ENCODE data around the gene PMF1.

Gene PMF1

DNA sequence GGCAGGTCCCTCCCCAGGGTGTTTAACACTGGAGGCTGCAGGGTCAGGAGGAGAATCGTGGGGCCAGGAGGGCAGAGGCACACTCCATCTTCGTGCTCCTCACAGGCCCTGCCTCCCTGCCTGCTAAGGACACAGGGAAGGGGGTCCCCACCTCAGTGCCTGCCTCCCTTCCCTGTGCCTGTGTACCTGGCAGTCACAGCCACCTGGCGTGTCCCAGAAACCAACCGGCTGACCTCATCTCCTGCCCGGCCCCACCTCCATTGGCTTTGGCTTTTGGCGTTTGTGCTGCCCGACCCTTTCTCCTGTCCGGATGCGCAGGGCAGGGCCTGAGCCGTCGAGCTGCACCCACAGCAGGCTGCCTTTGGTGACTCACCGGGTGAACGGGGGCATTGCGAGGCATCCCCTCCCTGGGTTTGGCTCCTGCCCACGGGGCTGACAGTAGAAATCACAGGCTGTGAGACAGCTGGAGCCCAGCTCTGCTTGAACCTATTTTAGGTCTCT is 28.6 kb downstream of the PMF1 start:
- DNase-seq: no peak

DNA sequence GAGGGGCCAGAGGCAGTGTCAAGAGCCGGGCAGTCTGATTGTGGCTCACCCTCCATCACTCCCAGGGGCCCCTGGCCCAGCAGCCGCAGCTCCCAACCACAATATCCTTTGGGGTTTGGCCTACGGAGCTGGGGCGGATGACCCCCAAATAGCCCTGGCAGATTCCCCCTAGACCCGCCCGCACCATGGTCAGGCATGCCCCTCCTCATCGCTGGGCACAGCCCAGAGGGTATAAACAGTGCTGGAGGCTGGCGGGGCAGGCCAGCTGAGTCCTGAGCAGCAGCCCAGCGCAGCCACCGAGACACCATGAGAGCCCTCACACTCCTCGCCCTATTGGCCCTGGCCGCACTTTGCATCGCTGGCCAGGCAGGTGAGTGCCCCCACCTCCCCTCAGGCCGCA is 29.1 kb downstream of the PMF1 start, which contains the start of gene BGLAP:
Gene BGLAP (plus strand): TSS at position 259 of the 400 bp plus-strand sequence. CDS start 48 bp downstream, at position 307.
- DNase-seq: no peak

DNA sequence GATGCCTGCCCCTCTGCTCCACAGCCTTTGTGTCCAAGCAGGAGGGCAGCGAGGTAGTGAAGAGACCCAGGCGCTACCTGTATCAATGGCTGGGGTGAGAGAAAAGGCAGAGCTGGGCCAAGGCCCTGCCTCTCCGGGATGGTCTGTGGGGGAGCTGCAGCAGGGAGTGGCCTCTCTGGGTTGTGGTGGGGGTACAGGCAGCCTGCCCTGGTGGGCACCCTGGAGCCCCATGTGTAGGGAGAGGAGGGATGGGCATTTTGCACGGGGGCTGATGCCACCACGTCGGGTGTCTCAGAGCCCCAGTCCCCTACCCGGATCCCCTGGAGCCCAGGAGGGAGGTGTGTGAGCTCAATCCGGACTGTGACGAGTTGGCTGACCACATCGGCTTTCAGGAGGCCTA is 29.9 kb downstream of the PMF1 start:
- DNase-seq: no peak

DNA sequence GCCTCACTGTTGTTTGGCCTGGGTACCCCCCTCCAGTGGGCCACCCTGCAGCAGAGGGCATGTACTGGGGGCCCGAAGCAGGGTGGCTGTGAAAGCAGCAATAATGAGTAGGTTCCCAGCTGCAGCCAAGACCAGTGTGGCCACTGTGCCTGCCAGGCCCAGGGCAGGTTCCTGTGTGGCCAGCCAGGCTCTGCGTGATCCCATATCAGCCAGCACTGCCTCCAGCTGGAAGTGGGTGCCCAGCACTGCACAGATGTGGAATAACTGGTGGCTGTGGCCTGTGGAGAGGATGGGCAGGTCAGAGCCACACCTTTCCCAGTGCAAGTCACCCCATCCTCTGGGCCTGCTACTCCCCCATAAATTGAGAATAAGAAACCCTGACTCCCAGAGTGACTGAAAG is 31.3 kb downstream of the PMF1 start:
- no peak for DNase-seq

DNA sequence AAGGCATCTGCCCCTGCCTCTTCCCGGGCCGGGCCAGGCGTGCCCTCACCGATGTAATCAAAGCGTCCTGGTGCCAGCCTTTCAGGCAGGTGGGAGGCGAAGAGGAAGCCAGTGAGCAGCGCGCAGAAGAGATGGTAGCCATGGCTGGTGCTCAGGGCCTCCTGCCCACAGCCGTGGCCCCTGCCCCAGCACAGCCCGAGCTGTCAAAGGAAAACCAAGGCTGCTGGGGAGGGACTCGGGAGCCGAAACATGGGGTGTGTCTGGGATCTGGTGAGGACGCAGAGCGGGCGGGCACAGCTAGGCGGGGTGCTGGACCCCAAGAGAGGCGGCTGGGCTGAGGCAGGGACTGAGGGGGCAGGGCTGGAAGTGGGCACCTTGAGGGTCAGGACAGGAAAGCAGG is 31.9 kb downstream of the PMF1 start:
- no peak for DNase-seq

DNA sequence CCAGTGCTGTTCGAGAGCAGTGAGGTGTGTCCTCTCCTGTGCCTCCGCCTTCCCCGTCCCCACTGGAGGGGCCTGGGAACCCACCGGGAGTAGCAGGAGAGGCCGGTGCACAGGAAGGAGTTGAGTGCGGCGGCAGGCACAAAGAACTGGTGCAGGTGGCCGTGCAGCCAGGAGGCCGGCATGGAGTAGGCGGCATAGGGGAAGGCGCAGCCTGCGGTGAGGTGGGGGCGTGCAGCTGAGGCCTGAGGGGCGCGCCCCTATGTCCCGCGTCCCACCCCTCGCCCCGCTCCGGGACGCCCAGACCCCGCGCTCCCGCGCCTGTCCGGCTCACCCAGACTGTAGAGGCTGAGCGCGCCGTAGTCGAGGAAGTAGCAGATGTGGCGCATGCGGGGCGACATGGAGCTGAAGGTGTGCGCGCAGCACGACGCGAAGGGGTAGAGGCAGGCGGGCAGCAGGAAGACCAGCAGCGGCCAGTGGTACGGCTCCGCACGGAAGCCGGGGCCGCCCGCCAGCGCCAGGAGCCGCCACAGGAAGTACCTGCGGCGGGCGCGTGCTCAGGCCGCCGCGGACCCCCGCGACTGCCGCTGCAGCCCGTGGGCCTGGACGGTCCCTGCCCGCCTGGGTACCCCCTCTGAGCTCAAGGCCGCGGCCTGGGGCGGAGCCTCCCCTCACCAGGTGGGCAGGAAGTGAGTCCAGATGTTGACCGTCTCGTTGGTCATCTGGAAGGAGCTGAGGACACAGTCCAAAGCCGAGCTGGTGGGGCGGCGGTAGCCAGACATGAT is 32.8 kb downstream of the PMF1 start:
- no peak for DNase-seq

DNA sequence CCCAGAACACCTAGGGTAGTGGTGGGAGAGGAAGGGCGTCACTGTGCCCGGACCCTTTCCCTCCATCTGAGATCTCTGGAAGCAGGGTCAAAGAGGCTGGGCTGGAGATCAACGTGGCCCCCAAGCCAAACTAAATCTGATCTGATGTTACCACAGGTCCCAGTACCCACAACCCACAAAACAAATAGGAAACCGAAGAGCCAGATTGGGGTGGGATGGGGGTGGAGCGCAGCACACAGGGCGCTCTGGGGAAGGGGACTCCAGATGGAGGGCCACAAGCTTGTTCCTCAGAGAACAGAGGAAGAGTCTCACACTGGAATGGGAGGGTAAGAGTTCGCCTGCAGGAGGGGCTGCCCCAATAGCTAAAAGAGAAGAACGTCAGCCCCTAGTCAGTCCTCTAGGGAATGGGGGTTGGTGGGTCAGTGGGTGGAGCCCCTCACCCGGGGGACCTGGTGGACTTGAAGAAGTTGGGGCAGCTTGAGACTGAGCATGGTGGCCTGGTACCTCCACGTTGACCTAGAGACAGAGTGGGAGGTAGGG is 33.5 kb downstream of the PMF1 start:
- DNase-seq: no peak

DNA sequence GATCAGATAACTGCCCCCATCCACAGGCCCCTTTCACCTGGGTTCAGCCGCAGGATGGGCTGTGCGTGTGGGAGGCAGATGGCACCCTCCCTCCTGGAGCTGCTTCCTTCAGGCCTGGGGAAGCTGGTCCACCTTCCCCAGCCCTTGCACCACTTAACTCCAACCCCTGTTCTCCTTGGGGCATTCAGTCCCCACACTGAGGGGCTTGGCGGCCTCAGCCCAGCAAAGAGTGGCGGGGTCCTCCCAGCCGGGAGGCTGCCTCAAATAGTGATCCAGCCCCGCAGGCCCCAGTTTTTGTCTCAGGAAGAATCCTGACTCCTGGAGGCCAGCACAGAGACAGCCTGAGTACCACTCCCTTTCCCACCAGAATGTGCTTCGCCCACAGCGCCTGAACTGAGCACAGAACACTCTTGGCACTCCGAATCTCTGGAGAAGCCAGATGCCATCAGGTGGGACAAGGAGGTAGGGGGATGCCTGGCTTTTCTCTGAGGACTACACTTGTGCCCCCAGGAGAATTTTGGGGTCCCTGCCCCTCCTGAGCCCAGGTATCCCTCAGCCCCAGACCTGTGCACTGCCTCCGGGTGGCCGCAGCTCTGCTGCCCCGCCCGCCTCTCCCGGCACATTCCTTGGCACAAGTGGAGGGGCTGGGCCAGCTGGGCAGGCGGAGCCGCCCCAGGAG is 34.1 kb downstream of the PMF1 start:
- no peak for DNase-seq

DNA sequence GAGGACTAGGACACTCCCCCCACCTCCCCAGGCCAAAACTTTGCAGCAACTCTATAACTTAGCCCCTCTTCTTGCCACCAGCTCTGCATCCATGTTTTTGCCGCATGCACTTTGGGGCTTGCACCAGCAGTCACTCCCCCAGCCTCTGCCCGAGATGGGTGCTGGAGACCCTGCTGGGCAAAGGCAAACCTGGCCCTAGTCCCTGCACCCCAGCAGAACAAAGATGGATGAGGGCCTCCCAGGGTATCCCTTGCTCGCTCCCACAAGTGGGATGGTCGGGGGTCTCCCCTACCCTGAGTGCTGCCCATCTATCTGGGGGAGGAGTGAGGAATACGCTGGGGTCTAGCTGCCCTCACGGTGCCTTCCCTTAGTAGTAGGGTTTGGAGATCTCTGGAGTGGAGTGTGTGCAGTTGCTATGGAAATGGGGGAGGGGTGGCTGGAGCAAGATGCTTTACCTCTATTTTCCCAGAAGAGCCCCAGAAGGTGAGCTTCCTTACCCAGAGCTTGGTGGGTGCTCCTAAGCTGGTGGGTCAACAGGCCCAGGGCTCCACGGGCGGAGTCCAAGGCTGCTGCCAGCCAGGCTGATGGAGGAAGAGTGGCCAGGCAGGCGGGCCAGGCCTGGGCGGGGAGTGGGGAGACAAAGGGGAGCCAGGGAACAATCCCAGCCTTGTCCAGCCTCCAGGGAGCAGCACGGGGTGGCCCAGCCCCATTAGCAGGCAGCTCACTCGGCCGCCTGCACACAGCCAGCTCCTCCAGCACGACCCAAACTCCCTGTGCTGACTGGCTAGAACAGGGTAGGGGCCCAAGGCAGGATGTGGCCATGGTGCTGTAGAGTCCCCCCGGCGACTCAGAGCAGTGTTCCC is 34.9 kb downstream of the PMF1 start, which contains the start of gene PAQR6:
Gene PAQR6 (minus strand): TSS at position 597 of the 863 bp plus-strand sequence. CDS start 1,325 bp downstream, outside the sequence.
- DNase-seq: no peak

DNA sequence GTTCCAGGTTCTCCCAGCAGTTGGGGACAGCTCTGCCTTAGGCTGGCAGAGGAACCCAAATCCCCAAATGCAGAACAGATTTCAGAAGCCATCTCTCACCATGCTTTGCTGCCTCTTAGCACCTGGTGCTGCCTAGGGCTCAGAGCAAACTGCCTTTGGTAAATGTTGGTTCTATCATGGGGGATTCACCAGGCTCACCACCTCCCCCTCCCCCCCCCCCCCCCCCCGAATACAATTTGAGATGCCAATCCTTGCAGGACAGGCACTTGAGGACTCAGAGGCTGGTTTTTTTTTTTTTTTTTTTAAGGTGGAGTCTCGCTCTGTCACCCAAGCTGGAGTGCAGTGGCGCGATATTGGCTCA is 35.5 kb downstream of the PMF1 start:
- no peak for DNase-seq

DNA sequence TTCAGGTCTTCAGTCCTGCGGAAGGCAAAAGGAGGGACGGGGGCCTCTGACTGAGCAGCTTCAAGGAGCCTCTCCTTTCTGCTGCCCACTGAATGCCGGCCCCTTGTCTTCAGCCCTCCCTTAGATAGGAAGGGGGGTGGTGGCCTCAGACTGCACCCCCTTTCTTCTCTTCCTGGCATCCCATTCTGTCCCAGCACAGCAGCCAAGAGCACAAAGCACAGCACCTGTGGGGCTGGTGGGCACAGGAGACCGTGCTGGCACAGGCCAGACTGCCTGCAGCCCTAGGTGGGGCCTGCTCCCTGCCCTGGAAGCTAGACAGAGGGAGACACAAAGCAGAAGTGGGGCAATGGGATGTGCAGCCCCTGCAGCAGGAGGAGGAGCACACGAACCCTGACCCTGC is 36.8 kb downstream of the PMF1 start:
- DNase-seq: no peak

DNA sequence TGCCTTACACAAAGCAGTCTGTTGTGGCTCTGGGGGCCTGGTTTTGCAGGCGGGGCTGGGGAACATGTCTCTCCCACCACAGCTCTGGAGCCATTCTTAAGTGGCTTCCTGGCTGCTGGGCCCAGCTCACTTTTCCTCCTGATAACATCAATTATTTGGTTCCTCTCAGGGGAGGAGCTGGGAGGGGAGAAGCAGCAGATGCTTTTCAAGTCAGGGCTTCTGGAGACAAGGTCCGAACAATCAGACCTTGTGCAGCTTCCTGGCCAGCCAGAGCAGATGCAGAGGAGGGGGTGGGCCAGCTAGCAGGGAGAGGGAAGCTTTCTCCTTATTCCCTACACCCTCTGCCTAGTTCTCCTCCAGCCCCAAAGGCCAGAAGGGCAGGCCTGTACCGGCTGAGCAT is 38.7 kb downstream of the PMF1 start:
- no peak for DNase-seq

DNA sequence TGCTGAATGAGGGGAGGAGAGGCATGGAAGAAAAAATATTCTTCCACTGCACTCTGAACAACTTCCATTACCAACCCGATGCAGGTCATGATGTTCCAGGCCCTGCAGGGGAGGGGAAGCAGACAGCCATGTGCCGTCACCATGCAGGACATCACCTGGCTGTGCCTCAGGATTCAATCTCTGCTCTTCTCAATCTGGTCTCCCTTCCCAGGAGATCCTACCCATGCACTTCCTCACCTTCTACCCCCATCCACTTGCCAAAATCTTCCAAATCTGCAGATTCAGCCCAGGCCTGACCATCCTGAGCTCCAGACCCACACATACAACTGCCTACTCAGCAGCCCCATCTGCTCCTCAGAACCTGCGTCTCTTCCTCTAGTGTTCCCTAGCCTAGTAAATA is 40.8 kb downstream of the PMF1 start:
- DNase-seq: no peak

DNA sequence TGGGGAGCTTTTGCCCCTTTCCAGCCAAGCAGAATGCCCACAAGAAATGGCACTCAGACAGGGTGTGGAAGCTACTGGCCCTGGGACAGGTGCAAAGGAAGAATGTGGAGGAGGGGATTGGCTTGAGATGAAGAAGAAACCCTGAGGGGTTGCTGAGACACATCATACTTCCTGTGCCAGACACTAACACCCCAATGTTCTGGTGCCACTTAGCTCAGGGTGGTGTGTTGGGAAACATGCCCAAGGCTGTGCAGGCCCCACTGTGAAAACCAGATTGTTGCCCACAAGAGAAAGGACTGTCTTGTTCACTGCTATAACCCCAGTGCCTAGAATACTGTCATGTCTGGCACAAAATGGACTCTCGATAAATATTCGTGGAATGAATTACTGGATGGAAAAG is 44.9 kb downstream of the PMF1 start:
- no peak for DNase-seq

DNA sequence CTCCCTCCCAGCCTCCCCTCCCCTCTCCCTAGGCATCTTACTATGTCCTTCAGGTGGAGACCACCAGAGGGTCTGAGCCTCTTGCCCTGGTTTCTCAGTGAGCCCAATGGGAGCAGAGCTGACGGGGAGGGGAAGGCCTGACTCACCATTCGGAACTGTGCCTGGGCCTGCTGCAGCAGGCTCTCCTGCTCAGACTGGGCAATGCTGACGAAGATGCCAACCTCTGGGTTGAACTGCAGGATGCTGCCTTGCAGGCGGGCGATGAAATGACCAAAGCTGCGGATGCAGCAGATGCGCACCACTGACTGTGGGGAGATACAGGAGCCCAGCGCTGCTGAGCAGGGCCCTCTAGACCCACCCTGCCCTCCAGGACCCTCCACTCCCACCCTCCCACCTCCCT is 46.1 kb downstream of the PMF1 start:
- DNase-seq: no peak

DNA sequence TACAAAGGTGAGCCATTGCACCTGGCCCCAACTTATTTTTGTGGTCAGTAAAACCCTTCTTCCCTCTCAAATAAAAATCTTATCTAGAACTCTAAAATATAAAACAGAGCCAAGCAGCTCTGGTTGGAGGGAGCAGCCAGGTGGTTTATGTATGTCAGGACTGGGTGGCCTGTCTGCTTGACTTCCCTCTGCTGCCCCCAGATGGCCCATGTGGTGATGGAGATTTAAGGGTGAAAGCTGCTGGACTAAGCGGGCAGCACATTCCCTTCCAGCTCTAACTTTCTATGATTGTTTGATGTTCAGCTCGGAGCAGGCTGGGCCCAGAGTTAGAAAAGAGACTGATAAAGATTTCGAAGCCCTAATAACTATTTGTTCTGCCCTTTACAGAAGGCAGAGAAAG is 47.0 kb downstream of the PMF1 start:
- DNase-seq: no peak

DNA sequence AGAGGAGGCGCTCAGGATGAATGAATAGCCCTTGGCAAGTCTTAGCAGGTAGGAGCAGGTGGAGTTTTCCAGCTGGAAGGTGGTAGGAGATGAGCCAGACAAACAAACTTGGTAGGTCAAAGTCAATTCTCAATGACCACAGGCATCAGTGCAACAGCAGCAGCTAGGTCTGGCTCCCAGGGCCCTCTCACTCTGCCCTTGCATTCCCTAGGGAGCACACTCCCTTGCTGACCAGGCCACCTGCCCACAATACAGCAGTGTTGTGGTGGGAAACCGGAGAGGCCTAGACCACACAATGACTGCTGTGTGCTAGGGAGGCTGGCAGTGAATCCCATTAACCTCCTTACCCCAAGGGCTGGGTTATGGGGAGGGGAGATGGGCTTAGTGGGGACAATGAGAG is 48.1 kb downstream of the PMF1 start:
- no peak for DNase-seq

DNA sequence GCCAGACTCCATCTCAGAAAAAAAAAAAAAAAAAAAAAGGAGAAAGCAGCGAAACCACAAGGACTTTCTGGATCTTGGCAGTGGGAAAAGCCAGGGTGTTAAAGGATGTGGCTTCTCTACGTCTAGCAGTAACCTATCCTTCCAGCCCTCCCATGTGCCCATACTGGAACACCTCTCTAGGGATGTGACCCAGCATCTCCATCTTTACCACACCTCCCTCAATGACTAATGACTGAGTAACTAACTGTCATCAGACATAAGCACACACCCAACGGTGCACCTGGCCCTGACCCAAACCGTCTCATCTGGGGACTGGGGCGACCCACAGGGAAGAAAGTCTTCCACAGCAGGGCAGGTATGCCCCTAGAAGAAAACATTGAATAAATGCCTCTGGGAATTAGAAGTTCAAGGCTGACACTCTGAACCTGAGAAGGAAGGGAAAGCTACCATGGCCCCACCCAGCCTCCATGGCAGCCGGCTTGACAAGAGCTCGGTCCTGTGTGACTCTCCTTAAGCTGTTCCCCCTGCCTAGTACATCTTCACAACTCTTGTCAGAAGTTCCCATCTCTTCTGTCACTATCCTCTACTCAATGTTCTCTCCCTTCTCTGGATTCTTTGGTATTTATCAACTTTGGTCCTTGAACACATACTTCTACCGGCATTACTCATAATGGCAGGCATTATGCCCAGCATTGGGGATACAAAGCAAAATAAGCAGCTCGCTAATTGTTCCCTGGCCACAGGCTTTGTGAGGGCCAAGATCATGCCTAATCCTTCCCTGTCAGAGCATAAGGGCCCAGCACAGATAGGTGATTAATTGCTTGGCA is 49.9 kb downstream of the PMF1 start:
- DNase-seq: no peak

DNA sequence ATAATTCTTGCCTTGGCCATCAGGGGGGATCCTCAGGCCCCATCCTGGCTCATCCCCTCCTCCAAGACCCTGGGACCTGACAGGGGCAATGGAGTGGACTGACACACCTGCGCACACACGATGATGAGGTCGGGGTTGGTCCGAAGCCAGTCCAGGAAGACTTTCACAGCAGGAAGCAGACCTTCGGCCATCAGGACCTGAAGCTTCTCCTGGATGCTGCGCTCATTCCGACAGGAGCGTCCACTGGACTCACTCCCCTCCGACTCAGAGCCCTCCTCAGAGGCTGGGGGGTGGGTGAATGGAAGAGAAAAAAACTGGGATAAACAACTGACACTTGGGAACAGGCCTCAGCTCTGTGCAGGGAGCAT is 50.5 kb downstream of the PMF1 start:
- no peak for DNase-seq

DNA sequence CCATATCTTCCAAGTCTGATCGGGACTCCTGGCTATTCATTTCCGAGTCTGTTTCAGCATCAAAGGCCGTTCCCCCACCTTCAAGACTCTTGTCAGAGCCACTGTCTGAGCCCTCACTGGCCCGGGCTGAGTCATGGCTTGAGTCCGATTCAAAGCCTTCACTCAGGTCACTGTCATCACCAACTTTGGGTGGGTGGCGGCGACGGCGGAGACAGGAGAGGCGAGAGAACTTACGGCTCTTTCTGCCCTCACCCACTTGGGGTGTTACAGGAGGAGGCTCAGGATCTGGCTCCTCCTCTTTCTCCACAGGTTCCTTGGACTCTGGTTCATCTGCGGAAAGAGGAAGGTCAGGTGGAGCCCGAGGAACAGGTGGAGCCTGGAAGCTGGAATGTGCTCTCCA is 53.2 kb downstream of the PMF1 start:
- no peak for DNase-seq

DNA sequence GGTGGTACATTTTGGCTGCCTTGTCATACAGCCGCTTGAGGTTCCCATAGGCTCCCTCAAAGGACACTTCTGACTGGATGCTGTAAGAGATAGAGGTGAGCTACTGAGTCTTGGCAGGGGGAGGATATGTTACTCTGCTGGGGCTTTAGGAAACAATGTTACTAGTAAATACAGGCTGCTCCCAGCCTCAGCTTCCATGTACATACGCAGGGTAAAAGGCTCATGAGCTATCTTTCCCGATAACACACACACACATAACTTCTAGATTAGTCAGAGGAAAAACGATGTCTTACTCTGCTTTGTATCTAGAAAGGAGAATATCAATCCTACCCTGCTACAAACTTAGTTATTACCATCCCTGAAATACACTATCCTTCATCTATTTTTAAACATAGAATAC is 55.5 kb downstream of the PMF1 start:
- DNase-seq: no peak

DNA sequence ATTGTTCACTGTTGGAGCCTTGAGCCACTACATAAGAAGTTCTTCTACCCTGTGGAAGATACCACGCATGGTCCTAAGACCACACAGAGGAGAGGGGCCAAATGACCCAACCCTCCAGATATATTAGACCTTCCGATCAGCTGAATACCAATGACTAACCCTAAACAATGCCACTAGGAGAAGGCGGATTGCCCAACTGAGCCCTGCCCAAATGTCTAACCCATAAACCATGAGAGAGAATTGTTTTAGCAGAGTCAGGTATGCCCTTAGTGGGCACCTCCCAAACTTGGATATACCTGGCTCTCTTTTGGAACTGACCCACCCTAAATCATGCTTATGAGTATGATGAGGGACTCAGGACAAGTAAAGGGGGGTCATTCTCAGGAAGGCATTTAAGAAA is 57.5 kb downstream of the PMF1 start:
- DNase-seq: no peak
